KMS-11 (cell line): Measurements from ENCODE around the gene GLB1L2.

Source experiments
- H2AFZ ChIP-seq: fragments of 200-600 bp; sonication (generic); 2 replicates; pipeline ENCODE4 v1.6.1; 2016; ENCODE audit warnings: antibody characterized with exemption, mixed run types, low read depth
- H3K27ac ChIP-seq: fragments of 200-600 bp; sonication (generic); 2 replicates; pipeline ENCODE4 v1.6.1; 2016; ENCODE audit warnings: mild to moderate bottlenecking, mixed run types
- H3K27me3 ChIP-seq: fragments of 200-600 bp; sonication (generic); 2 replicates; pipeline ENCODE4 v1.6.1; 2017; ENCODE audit warnings: mild to moderate bottlenecking, low read depth, mixed run types, moderate library complexity; ENCODE audit not compliant: insufficient read depth
- H3K36me3 ChIP-seq: fragments of 200-600 bp; sonication (generic); 2 replicates; pipeline ENCODE4 v1.6.1; 2017; ENCODE audit warnings: mild to moderate bottlenecking, mixed run types; ENCODE audit not compliant: insufficient read depth
- H3K4me1 ChIP-seq: fragments of 200-600 bp; sonication (generic); 2 replicates; pipeline ENCODE4 v1.6.1; 2016; ENCODE audit warnings: mild to moderate bottlenecking, low read depth, mixed run types; ENCODE audit not compliant: poor library complexity, severe bottlenecking
- H3K4me2 ChIP-seq: fragments of 200-600 bp; sonication (generic); 2 replicates; pipeline ENCODE4 v1.7.0; 2016; ENCODE audit warnings: mild to moderate bottlenecking, mixed run types
- H3K4me3 ChIP-seq: fragments of 200-600 bp; sonication (generic); IDR thresholded peaks from 2 replicates; pipeline ENCODE4 v1.6.1; 2017; ENCODE audit warnings: low read depth, low read length, mixed read lengths; ENCODE audit not compliant: insufficient read depth
- H3K79me2 ChIP-seq: fragments of 200-600 bp; sonication (generic); 2 replicates; pipeline ENCODE4 v1.6.1; 2016; ENCODE audit warnings: low read depth, mixed run types; ENCODE audit not compliant: insufficient read depth
- H3K9ac ChIP-seq: fragments of 200-600 bp; sonication (generic); 2 replicates; pipeline ENCODE4 v1.6.1; 2016; ENCODE audit warnings: mild to moderate bottlenecking, mixed run types
- H4K20me1 ChIP-seq: fragments of 200-600 bp; sonication (generic); 2 replicates; pipeline ENCODE4 v1.6.1; 2016; ENCODE audit warnings: mild to moderate bottlenecking, mixed run types; ENCODE audit not compliant: insufficient read depth
- TF ChIP-seq, protein P1 (sequence below): fragments of 200-600 bp; sonication (generic); conservative IDR thresholded peaks from 2 replicates; pipeline ENCODE4 v1.6.1; 2017; ENCODE audit warnings: low read depth, mild to moderate bottlenecking, antibody characterized with exemption, low read length, moderate library complexity, mixed read lengths

GLB1L2 gene

DNA sequence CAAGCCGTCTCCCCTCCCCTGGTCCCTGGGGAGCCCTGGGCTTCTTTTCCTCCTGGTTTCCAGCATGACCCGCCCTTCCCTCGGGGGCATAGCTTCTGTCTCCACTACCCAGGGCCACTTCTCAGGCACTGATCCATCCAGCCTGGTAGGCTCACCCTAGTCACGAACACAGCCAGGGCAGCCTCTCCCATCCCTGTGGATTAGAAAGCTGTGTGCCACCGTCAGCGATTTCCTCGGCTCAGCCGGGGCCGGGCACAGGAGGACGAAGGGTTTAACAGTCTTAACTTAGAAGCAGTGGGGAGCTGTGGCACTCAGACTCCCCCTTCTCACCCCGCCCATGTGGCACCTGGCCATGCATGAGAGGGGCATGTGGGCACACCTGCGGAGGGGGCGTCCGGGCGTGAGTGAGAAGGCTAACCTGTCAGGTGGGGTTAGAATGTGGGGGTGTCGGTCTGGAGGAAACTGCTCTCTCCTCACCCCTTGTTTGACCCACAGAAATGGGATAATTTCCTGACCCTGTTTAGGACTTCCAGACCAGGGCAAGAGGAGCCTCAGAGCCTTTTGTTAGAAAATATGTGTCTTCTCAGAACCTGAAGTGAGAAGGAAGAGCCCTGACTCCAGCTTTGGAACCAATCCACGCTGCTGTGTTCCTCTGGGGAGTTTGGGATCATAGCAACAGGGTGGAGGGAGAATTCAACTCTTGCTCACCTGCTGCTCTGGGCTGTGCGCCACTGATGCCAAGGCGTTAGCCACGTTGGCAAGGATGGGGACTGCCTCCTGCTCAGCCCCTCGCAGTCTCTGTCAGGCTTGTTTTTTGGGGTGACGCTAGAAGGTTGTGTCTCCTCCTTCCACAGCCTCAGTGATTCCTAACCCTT lies 14.6 kb downstream of the GLB1L2 start:
- H3K79me2 ChIP-seq: no peaks in the 10 kb centered on the region
- no peaks in the 10 kb centered on the region for H3K4me1 ChIP-seq
- no peak overlapping the region for H2AFZ ChIP-seq
- no peak overlapping the region for H3K4me2 ChIP-seq
- no peak overlapping the region for H3K4me3 ChIP-seq
- H3K27ac ChIP-seq: no peak overlapping the region
- TF ChIP-seq, protein P1, sequence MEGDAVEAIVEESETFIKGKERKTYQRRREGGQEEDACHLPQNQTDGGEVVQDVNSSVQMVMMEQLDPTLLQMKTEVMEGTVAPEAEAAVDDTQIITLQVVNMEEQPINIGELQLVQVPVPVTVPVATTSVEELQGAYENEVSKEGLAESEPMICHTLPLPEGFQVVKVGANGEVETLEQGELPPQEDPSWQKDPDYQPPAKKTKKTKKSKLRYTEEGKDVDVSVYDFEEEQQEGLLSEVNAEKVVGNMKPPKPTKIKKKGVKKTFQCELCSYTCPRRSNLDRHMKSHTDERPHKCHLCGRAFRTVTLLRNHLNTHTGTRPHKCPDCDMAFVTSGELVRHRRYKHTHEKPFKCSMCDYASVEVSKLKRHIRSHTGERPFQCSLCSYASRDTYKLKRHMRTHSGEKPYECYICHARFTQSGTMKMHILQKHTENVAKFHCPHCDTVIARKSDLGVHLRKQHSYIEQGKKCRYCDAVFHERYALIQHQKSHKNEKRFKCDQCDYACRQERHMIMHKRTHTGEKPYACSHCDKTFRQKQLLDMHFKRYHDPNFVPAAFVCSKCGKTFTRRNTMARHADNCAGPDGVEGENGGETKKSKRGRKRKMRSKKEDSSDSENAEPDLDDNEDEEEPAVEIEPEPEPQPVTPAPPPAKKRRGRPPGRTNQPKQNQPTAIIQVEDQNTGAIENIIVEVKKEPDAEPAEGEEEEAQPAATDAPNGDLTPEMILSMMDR: no peak
- no peak overlapping the region for H3K9ac ChIP-seq
- H3K27me3 ChIP-seq: no peaks in the 10 kb centered on the region
- no peaks in the 10 kb centered on the region for H3K36me3 ChIP-seq
- H4K20me1 ChIP-seq: no peaks in the 10 kb centered on the region

DNA sequence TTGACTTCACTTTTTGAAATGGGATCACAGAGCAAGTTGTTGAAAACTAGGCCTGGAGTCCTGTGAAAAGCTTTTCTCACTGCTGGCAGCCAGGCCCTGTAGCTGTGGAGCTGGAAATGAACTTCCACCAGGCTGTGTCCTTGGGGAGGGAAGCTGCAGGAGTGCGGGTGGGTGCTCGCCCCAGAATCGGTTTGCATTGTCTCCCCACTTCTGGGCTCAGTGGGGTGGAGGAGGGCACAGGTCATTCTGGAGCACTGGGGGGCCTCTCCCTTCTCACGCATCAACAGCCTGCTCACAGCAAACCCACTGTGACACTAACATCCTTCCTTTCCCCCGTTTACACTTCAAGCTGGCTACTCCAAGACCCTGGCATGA lies 15.2 kb downstream of the GLB1L2 start:
- Histone ChIP-seq H3K4me2 (no peak overlapping the region), H3K27me3 (no peaks in the 10 kb centered on the region), H3K4me3 (no peak overlapping the region), H2AFZ (no peak overlapping the region), H3K27ac (no peak overlapping the region), H3K79me2 (no peaks in the 10 kb centered on the region), H3K4me1 (no peaks in the 10 kb centered on the region), H3K36me3 (no peaks in the 10 kb centered on the region), H3K9ac (no peak overlapping the region), H4K20me1 (no peaks in the 10 kb centered on the region)
- TF ChIP-seq, protein P1: no peak

DNA sequence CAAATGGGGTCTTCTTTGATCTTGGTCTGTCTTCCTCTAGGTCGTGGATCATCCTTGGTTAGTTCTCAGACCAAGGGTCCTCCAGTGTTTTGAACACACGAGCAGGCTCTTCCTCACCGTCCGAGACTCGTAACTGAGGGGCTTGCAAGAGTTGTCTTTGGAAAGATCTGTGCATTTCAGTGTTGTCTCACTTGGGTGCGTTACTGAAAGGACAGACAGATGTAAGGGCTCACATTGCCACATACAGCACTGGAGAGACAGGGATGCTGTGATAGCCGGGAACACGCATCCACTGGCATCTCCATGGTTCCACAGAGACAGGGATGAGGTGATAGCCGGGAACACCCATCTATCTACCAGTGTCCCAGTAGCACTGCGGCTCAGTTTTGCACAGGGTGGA lies 15.7 kb downstream of the GLB1L2 start:
- Histone ChIP-seq H3K4me2 (no peak overlapping the region), H3K9ac (no peak overlapping the region), H3K27ac (no peak overlapping the region), H3K36me3 (no peaks in the 10 kb centered on the region), H3K4me1 (no peaks in the 10 kb centered on the region), H3K27me3 (no peaks in the 10 kb centered on the region), H3K79me2 (no peaks in the 10 kb centered on the region), H4K20me1 (no peaks in the 10 kb centered on the region), H2AFZ (no peak overlapping the region), H3K4me3 (no peak overlapping the region)
- TF ChIP-seq, protein P1: no peak

DNA sequence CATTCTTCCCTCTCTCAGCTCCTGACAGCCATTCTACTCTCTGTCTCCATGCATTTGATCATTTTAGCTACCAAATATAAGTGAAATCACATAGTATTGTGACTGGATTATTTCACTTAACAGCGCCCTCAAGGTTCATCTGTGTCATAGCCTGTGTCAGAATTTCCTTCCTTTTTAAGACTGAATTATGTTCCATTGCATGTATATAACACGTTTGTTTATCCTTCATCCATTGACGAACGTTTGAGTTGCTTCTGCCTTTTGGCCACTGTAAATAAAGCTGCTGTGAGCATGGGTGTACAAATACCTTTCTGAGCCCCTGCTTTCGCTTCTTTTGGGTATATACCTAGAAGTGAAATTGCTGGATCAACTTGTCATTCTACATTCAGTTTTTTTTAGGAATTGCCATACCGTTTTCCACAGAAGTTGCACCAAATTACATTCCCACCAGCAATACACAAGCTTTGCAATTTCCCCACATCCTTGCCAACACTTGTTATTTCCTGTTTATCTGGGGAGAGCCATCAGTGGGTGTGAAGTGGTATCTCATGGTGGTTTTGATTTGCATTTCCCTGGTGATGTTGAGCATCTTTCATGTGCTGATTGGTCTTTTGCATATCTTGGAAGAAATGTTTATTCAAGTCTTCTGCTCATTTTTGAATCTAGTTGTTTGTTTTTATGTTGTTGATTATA lies 17.5 kb downstream of the GLB1L2 start:
- TF ChIP-seq, protein P1: no peak
- H3K4me2 ChIP-seq: no peak overlapping the region
- H3K36me3 ChIP-seq: no peaks in the 10 kb centered on the region

More for the DNA sequence above, 17.5 kb downstream of the GLB1L2 start:
- no peaks in the 10 kb centered on the region for H3K79me2 ChIP-seq
- no peak overlapping the region for H2AFZ ChIP-seq
- no peak overlapping the region for H3K9ac ChIP-seq
- no peak overlapping the region for H3K4me3 ChIP-seq
- H3K27me3 ChIP-seq: no peaks in the 10 kb centered on the region
- H3K27ac ChIP-seq: no peak overlapping the region
- H4K20me1 ChIP-seq: no peaks in the 10 kb centered on the region
- no peaks in the 10 kb centered on the region for H3K4me1 ChIP-seq
